Stimulated activated CD4-positive, alpha-beta T cell treated with anti-CD3 and anti-CD28 coated beads, TNF-alpha, amount 100 ng/mL, for 4 hours (primary cell): ENCODE results near the gene CLCN1.

ENCODE experiments used
- DNase-seq, 3 experiments: peaks; one replicate each; pipeline ENCODE4 v3.0.0-alpha.2; 2020; ENCODE audit warnings: low read depth in 3 of 3

CLCN1 gene

DNA sequence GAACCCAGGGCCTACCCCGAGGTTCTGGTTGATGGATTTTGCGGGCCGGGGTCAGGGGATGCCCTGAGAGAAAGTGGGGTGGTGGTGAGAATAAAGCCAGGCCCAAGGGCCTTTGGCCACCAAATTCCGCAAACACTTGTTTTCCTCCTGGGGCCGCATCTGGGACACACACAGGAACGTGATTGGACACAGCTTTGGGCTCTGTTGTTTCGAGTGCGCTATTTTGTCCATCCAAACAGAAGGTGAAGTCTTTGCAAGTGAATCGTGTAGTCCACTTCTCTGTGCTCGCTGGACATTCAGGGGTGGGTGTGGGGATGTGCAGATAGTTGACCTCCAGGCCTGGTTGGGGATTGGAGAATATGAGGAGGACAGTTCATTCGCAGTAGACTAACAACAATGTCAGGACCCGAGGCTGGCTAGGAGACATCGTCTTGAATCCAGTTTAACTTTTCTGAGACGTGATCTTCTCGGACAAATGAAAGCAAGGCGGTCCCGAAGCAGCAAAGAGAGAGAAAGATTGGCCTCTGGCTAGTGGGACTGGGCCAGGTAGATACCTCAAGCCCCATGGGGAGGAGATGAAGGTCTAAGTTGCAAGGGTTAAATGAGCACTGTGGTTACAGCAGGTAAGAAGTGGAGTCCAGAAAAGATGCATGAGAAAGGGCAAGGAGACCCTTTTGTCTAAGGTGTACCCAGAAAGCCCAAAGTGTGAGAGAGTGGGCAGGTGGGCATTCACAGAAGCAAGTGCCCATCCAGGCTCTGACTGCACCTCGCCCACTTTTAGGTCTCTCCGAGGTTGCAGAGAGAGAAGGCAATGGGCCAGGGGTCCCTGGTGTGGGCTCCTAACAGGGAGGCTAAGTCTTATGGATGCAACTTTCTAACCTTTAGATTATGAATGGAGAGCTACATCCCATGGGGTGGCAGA lies 47.4 kb downstream of the CLCN1 start:
- DNase-seq: no peak

GRCh38 chr7:143367972-143368371 lies 52.1 kb downstream of the CLCN1 start:
- DNase-seq: no peak

DNA sequence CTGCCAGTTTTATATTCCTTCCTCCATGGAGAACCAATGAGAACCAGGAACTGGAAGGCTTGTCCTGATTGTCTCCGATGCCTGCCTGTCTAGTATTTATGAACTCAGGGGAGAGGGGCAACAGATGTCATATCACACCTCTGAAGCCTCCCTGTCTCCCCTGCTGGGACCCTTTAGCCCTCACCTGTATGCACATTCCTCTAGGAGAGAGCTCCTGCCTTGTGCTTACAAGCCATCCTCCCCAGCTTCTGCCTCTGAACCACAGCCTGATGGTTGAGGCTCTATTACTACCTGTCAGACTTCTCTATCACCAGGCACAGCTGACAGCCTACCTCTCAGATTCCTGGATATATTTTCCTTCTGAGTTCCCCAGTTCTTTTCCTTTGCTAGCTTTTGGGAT lies 52.5 kb downstream of the CLCN1 start:
- DNase-seq: no peak

- no peak for DNase-seq
Measured at GRCh38 chr7:143369678-143370651, 54.1 kb downstream of the CLCN1 start.

- DNase-seq: peak in 1 of 3 experiments; percentile 32
Measured at GRCh38 chr7:143372070-143372469, 56.2 kb downstream of the CLCN1 start.

DNA sequence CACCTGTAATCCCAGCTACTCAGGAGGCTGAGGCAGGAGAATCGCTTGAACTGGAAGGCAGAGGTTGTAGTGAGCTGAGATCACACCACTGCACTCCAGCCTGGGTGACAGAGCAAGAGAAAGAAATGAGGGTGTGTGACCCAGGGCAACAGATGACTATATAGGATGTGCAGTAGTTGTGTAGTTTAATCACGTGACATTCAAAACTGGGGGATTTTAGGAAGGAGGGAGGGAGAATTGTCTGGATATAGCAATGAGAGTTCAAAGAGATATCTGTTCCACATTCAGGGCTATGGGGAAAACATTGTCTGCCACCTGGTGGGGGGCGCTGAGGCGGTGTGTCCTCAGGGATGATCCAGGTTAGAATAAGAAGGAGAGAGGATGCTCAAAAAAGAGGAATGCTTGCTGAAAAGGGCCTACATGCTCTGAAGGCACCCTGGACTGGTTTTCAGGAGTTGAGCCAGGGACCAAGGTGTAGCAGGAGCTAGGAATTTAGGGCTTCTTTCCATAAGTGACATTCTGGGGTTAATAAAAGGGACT lies 57.4 kb downstream of the CLCN1 start:
- DNase-seq: no peak

- no peak for DNase-seq
Measured at GRCh38 chr7:143374561-143374960, 58.6 kb downstream of the CLCN1 start.

DNA sequence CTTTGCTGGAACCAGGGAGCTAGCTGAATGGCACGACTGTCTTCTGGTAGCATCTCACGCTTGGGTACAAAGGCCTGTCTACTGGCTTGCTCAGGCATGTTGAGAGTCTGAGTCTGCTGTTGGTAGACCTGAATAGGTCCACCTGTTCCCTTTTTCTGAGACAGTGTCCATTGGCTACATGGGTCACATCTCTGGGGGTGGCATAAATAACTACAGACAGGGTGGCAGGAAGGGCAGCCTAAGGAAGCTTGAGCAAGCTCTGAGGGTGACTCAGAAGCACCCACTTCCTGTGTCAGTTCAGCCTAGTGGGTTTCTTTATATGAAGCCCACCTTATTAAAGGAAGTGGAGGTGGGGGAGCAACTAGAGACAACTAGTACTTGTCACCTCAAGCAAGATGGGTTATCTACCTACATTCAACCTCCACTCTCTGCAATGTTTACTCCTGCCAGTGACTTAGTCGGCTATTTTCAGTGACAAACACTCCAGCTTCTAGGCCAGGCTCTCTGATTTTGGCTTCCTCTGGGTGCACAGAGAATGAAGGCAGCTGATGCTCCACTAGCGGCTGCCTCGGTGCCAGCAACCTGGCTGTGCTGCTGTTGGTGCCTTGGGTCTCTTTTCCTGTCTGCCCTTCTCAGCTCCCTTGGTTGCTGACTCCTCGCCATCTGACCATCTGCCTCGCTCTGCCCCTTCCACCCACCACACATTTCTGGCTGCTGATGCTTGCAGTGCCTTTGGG lies 59.6 kb downstream of the CLCN1 start:
- DNase-seq: no peak

GRCh38 chr7:143376396-143376795 lies 60.5 kb downstream of the CLCN1 start:
- DNase-seq: no peak

DNA sequence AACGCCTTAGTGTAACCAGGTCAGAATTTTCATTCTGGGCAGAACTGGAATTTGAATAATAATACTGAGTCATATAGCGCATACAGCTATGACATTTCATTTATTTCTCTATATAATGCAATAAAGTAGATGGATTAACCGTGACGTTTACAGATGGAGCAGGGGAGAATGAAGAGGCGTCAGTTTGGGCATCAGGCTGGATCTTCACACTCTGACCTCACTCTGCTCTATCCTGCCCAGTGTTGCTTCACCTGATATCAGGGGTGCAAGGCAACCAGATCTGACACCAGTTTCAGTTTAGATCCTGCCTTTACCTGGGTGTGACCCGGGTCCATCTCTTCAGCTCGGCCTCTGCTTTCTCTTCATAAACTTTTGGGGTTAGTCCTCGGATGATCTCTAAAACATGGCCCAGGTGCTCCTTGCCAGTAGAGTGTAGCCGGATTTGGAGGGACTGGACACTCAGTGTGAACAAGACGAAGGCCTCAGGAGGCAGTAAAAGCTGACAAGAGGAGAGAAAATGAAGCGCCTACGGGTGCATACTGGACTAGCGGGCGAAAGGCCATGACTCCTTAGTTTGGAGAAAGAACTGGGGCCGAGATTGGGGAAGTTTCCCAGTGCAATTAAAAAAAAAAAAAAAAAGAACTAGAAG lies 63.8 kb downstream of the CLCN1 start:
- no peak for DNase-seq

GRCh38 chr7:143380260-143380645 lies 64.3 kb downstream of the CLCN1 start:
- peak; percentile 76 to 88 (median 77) for DNase-seq

DNA sequence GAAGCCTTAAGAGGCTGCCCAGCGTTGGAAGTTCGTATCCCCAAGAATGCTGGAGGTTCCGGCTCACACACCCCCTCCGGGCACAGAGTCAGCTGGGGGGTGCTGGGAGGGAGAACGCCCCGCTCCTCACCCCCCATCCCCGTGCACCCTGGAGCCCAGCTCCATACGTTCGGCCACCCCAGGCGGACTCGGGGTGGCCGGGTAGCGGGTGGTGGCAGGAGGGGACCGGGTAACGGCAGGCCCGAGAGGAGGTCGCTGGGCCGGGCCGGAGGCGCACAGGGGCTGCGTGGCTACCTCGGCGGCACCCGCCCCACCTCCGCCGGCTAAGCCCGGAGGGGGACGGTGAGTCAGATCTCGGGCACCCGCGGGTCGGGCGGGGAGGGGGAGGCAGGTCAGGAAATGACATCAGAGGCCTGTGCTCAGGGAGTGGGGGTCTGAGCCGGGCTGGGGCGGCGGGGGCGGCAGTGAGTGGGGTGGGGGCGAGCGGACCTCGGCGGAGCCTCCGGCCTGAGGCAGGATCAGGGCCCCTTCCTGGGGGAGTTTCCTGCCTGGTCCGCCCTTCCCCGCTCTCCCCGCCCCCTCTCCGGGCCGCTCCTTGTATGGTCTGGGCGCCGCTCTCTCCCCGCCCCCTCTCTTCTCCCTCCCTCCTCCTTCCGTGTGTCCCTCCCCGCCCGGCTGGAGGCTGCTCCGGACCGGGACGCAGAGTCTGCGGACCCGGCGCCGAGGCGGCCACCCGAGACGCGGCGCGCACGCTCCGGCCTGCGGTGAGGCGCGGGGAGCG lies 64.9 kb downstream of the CLCN1 start, which contains the start of gene ZYX:
Gene ZYX (plus strand): TSS at position 700 of the 781 bp plus-strand sequence. CDS start 227 bp downstream, outside the sequence.
- peak; percentile 82 to 88 (median 83) for DNase-seq

GRCh38 chr7:143381427-143382125 lies 65.7 kb downstream of the CLCN1 start:
- no peak for DNase-seq

DNA sequence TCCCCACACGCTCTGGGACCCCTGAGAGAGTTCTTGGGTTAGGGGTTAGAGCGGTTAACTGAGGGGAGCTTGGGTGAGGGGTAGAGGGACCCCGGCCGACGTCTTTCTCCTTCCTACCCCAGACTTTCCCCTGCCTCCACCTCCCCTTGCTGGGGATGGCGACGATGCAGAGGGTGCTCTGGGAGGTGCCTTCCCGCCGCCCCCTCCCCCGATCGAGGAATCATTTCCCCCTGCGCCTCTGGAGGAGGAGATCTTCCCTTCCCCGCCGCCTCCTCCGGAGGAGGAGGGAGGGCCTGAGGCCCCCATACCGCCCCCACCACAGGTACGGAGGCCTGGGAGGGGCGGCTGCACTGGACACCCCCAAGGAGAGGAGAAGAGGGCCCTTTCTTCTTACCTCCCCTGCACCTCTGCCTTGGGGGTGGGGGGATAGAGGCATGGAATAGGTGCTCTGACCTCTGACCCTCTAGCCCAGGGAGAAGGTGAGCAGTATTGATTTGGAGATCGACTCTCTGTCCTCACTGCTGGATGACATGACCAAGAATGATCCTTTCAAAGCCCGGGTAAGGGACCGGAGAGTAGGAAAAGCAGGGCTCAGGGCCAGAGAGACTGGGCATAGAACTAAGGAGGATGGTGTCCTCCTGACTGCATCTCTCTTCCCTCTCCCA lies 66.3 kb downstream of the CLCN1 start:
- DNase-seq: no peak

GRCh38 chr7:143382791-143383641 lies 67.1 kb downstream of the CLCN1 start:
- no peak for DNase-seq

DNA sequence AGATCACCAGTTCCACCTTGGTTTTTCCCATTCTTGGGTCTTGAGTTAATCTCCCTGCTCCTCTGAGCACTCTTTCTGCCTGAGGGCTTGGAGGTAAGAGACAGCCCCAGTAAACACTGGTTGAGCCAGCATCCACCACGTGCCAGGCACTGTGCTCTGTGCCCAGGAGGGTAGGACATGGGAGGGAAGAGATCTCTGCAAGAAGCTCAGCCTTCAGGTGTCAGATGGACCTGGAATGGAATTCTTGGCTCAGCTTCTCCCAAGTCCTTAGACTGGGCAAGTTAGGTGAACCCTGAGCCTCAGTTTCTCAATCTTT lies 67.7 kb downstream of the CLCN1 start:
- no peak for DNase-seq

- DNase-seq: no peak
Measured at GRCh38 chr7:143384148-143384547, 68.2 kb downstream of the CLCN1 start.
